GM06990 (cell line): ENCODE data around the gene CDH4.

ENCODE experiments used
- DNase-seq: peaks from one replicate; pipeline ENCODE4 v3.0.0-alpha.2; 2011; ENCODE audit not compliant: insufficient read length; ENCODE audit errors: extremely low read depth
- H3K27me3 ChIP-seq: replicated peaks from 2 replicates; pipeline ENCODE4 v1.6.0; 2011; ENCODE audit warnings: low read length; ENCODE audit not compliant: control insufficient read depth, insufficient read depth
- H3K36me3 ChIP-seq: 2 replicates; pipeline ENCODE4 v1.5.1; 2011; ENCODE audit warnings: low read length; ENCODE audit not compliant: control insufficient read depth, insufficient read depth
- H3K4me3 ChIP-seq: replicated peaks from 2 replicates; pipeline ENCODE4 v1.5.1; 2011; ENCODE audit warnings: low read depth, mild to moderate bottlenecking, control low read depth, low read length
- TF ChIP-seq, protein P1 (sequence below): IDR thresholded peaks from 2 replicates; pipeline ENCODE4 v1.5.1; 2011; ENCODE audit warnings: low read length, control low read depth, mild to moderate bottlenecking, inconsistent platforms; ENCODE audit not compliant: insufficient read depth, poor library complexity, severe bottlenecking

Gene CDH4

DNA sequence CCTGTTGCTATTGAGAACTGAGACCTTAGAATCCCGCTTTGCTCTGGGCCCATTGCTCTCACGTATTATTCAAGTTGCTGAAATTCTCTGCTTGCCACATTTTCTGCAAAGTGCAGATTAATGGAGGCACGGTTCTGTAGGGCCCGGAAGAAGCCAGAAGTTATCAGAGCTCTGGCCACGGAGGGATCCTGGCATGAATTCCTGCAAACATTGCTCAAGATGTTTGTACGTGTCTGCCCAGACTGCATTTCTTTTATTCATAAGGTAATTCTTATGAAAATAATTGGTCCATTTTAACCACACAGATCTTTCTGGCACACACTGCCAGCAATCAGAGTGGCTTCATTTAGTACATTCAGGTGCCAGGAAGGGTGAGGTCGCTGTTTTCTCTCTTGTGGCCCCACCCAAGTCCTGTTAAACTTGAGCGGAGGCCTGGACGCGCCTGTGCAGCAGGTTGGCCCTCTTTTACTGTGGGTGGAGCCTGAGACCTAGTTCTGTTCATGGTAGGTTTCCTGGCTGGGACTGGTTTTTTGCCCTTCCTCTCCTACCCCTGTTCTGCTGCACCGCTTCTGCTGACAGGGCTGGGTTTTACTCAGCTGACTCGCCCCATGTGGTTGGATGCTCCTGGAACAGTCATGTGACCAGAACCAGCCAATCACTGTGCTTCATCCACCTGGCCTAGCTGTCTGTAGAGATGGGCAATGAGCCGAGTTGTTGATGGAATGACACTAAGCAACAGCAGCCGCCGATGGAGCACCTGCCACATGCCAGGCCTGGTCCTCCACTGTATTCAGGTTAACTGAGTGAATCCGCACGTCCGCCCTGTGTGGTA is 230.2 kb downstream of the CDH4 start:
- Histone ChIP-seq H3K27me3 (no peaks in the 10 kb centered on the region), H3K4me3 (no peak overlapping the region), H3K36me3 (no peaks in the 10 kb centered on the region)
- TF ChIP-seq, protein P1, sequence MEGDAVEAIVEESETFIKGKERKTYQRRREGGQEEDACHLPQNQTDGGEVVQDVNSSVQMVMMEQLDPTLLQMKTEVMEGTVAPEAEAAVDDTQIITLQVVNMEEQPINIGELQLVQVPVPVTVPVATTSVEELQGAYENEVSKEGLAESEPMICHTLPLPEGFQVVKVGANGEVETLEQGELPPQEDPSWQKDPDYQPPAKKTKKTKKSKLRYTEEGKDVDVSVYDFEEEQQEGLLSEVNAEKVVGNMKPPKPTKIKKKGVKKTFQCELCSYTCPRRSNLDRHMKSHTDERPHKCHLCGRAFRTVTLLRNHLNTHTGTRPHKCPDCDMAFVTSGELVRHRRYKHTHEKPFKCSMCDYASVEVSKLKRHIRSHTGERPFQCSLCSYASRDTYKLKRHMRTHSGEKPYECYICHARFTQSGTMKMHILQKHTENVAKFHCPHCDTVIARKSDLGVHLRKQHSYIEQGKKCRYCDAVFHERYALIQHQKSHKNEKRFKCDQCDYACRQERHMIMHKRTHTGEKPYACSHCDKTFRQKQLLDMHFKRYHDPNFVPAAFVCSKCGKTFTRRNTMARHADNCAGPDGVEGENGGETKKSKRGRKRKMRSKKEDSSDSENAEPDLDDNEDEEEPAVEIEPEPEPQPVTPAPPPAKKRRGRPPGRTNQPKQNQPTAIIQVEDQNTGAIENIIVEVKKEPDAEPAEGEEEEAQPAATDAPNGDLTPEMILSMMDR, result no peak
- DNase-seq, result no peak

DNA sequence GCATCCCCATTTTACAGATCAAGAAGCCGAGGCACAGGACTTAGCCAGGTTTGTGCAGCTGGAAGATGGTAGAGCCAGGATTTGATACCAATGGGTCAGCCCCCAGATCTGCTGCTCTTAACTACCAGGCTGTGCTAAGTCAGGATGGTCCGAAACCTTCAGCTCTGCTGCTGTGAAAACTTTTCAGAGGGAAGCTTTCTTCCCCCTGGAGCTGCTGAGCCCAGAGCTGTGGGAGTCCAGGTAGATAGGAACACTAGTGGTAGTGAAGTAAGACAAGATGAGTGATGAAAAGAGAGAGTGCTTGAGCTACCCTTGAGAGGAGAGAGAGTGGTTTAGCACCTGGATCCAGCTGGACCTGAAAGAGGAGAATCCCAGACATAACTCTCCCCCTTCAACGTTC is 230.8 kb downstream of the CDH4 start:
- no peaks in the 10 kb centered on the region for H3K36me3 ChIP-seq
- H3K27me3 ChIP-seq, result no peaks in the 10 kb centered on the region
- no peak overlapping the region for H3K4me3 ChIP-seq
- DNase-seq, result no peak
- TF ChIP-seq, protein P1, result no peak

- no peak for DNase-seq
- Histone ChIP-seq H3K27me3 (no peaks in the 10 kb centered on the region), H3K4me3 (no peak overlapping the region), H3K36me3 (no peaks in the 10 kb centered on the region)
- TF ChIP-seq, protein P1, result no peak
Observed at GRCh38 chr20:61483336-61484067, 231.4 kb downstream of the CDH4 start.

- DNase-seq, result no peak
- H3K36me3 ChIP-seq, result no peaks in the 10 kb centered on the region
- no peak overlapping the region for H3K4me3 ChIP-seq
- TF ChIP-seq, protein P1, result no peak
- no peaks in the 10 kb centered on the region for H3K27me3 ChIP-seq
Observed at GRCh38 chr20:61486198-61486597, 234.1 kb downstream of the CDH4 start.

DNA sequence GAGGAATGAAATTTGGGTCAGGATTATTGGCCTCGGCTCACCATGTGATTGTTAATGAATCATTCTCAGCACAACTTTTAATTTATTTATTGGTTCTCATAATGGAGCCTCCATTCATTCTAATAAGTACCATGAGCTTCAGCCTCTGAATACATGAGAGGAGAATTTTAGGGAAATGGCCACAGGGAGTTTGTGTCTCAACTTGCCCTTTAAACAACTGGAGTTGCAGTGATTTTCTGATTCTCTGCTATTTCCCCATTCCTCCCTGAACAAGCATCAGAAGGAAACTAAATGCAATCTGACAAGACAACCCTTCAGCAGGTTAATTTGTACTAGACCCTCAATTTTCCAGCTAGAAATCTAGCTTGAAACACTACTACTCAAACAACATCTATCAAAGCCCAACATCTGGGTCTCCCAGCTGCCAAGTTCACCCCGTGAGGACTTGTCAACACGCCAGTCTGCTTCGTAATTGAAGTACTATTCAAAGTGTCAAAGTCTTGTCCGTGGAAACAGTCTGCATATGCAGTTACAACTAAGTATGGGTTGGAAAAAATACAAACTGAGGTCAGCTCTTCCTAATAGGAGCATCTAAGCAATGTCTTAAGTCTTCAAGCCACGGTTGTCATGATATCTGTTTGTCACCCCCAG is 235.4 kb downstream of the CDH4 start:
- Histone ChIP-seq H3K4me3 (no peak overlapping the region), H3K27me3 (no peaks in the 10 kb centered on the region), H3K36me3 (no peaks in the 10 kb centered on the region)
- TF ChIP-seq, protein P1, result no peak
- DNase-seq, result no peak
